CD4-positive, alpha-beta T cell treated with Interleukin-2 at 100 ng/mL for 4 hours (primary cell): ENCODE data around the gene MAP3K8.

ENCODE experiments used
- DNase-seq: peaks from one replicate; pipeline ENCODE4 v3.0.0-alpha.2; 2020; ENCODE audit warnings: low spot score

The MAP3K8 gene

GRCh38 chr10:30490289-30491000 is 56.5 kb downstream of the MAP3K8 start:
- DNase-seq, result no peak

GRCh38 chr10:30491204-30491915 is 57.4 kb downstream of the MAP3K8 start:
- DNase-seq, result no peak

- DNase-seq, result no peak
These were observed 58.0 kb downstream of the MAP3K8 start for GRCh38 chr10:30491916-30492515.

- peak; percentile 10 for DNase-seq
These were observed 59.9 kb downstream of the MAP3K8 start for GRCh38 chr10:30493609-30494530.

GRCh38 chr10:30494558-30494957 is 60.6 kb downstream of the MAP3K8 start:
- DNase-seq, result no peak

GRCh38 chr10:30495687-30496086 is 61.7 kb downstream of the MAP3K8 start:
- no peak for DNase-seq

GRCh38 chr10:30499816-30500215 is 65.8 kb downstream of the MAP3K8 start:
- no peak for DNase-seq

GRCh38 chr10:30500534-30500933 is 66.5 kb downstream of the MAP3K8 start:
- no peak for DNase-seq

GRCh38 chr10:30500963-30501504 is 67.0 kb downstream of the MAP3K8 start:
- no peak for DNase-seq

GRCh38 chr10:30502266-30503060 is 68.5 kb downstream of the MAP3K8 start:
- peak; percentile 54 for DNase-seq

- DNase-seq, result no peak
These were observed 69.8 kb downstream of the MAP3K8 start for GRCh38 chr10:30503700-30504266.

GRCh38 chr10:30505543-30506298 is 71.7 kb downstream of the MAP3K8 start:
- no peak for DNase-seq

GRCh38 chr10:30509508-30509907 is 75.5 kb downstream of the MAP3K8 start:
- DNase-seq, result no peak

GRCh38 chr10:30510184-30510931 is 76.4 kb downstream of the MAP3K8 start:
- peak; percentile 44 for DNase-seq

GRCh38 chr10:30510932-30511700 is 77.1 kb downstream of the MAP3K8 start:
- DNase-seq, result no peak
